T-cell (primary cell): ENCODE data around the gene RAB1A. TPM values are rescaled to one million over a fixed set of nuclear protein-coding genes. Genes with fewer than 3 reads are reported as not detected.

Experiments used
- ATAC-seq, 4 experiments: fragments of 200-7000 bp in 3 of 4; fragments of 150-1000 bp in 1 of 4; cut with Tn5 transposase; replicated peaks in 1 of 4; 1 replicate in 3 of 4; 2 replicates in 1 of 4; pipeline ENCODE4 v1.10.0; 2021; ENCODE audit warnings: moderate library complexity in 3 of 4, mild to moderate bottlenecking in 2 of 4, moderate number of reproducible peaks in 1 of 4
- CTCF ChIA-PET, 2 donors: fragments of 300-600 bp; sonication (Branson Sonifier 250); formaldehyde crosslinking; loops; one replicate each; lab custom pipeline; 2022; ENCODE audit warnings: antibody characterized with exemption in 2 of 2; lab: Charles Lee
- POLR2A ChIA-PET, 2 donors: fragments of 300-600 bp; sonication (Branson Sonifier 250); formaldehyde crosslinking; loops; one replicate each; lab custom pipeline; 2022; ENCODE audit warnings: antibody characterized with exemption in 2 of 2; lab: Charles Lee
- DNase-seq, 35 experiments: peaks; one replicate each; pipeline versions ENCODE4 v3.0.0 to v3.0.0-alpha.2; 2013 to 2023
- H3K27ac ChIP-seq: one replicate; pipeline ENCODE4 v1.5.1; 2013; ENCODE audit warnings: low read length
- H3K27me3 ChIP-seq, 2 experiments: replicated peaks in 1 of 2; 1 replicate in 1 of 2; 2 replicates in 1 of 2; pipeline versions ENCODE4 v1.6.1 to v1.7.0; 2013; ENCODE audit warnings: low read length in 1 of 2, mixed read lengths in 1 of 2; ENCODE audit not compliant: control insufficient read depth in 2 of 2, insufficient read depth in 2 of 2; ENCODE audit errors: extremely low read depth in 1 of 2
- H3K36me3 ChIP-seq, 2 donors: 1 replicate in 1 of 2; 2 replicates in 1 of 2; pipeline versions ENCODE4 v1.6.1 to v1.7.0; 2013; ENCODE audit warnings: low read length in 1 of 2; ENCODE audit not compliant: control insufficient read depth in 2 of 2, insufficient read depth in 1 of 2; ENCODE audit errors: extremely low read depth in 1 of 2
- H3K4me1 ChIP-seq, 2 experiments: 1 replicate in 1 of 2; 2 replicates in 1 of 2; pipeline versions ENCODE4 v1.6.1 to v1.7.0; 2013; ENCODE audit warnings: low read length in 2 of 2, mixed read lengths in 1 of 2; ENCODE audit not compliant: insufficient read depth in 2 of 2, control insufficient read depth in 1 of 2; ENCODE audit errors: extremely low read depth in 1 of 2
- H3K4me3 ChIP-seq, 2 donors: 1 replicate in 1 of 2; 2 replicates in 1 of 2; pipeline versions ENCODE4 v1.5.1 to v1.7.0; 2013; ENCODE audit warnings: mild to moderate bottlenecking in 2 of 2, low read length in 1 of 2, moderate library complexity in 1 of 2; ENCODE audit not compliant: control insufficient read depth in 1 of 2; ENCODE audit errors: extremely low read depth in 1 of 2
- H3K9me3 ChIP-seq: 2 replicates; pipeline ENCODE4 v1.7.0; 2013
- H3K27ac Mint-ChIP-seq, 2 donors: one replicate each; pipeline ENCODE4 v1.8.0; 2020 to 2021; ENCODE audit warnings: mild to moderate bottlenecking in 2 of 2, mixed read lengths in 2 of 2
- H3K27me3 Mint-ChIP-seq, 2 donors: one replicate each; pipeline ENCODE4 v1.8.0; 2021 to 2022; ENCODE audit warnings: mixed read lengths in 2 of 2
- H3K36me3 Mint-ChIP-seq: one replicate; pipeline ENCODE4 v1.8.0; 2021; ENCODE audit warnings: mixed read lengths
- H3K4me1 Mint-ChIP-seq, 3 donors: one replicate each; pipeline ENCODE4 v1.8.0; 2020 to 2022; ENCODE audit warnings: mixed read lengths in 3 of 3, mild to moderate bottlenecking in 1 of 3
- H3K4me3 Mint-ChIP-seq, 3 donors: one replicate each; pipeline ENCODE4 v1.8.0; 2020 to 2022; ENCODE audit warnings: mild to moderate bottlenecking in 3 of 3, mixed read lengths in 3 of 3, moderate library complexity in 3 of 3
- H3K9me3 Mint-ChIP-seq, 3 donors: one replicate each; pipeline ENCODE4 v1.8.0; 2020 to 2022; ENCODE audit warnings: mixed read lengths in 3 of 3
- WGBS: methylation state at CpG from one replicate; pipeline ENCODE4 v1.1.5; 2013; ENCODE audit warnings: missing lambda C conversion rate; ENCODE audit not compliant: insufficient coverage; 5-methylcytosine and 5-hydroxymethylcytosine counted together
- total RNA-seq, 35 experiments: library from RNA in 6 of 35; stranded (reverse) in 6 of 35; fragments of 120-200 nt in 1 of 35; gene quantifications; one replicate each; pipeline versions ENCODE4 v1.2.1 to v1.2.4 and lab custom pipeline; 2013 to 2026

The RAB1A gene
- total RNA-seq, 5 donors from 2014 or later (not counting 1 experiment from before 2014, with no cell fraction given), result 39.1 to 54.3 (median 42.6) TPM

DNA sequence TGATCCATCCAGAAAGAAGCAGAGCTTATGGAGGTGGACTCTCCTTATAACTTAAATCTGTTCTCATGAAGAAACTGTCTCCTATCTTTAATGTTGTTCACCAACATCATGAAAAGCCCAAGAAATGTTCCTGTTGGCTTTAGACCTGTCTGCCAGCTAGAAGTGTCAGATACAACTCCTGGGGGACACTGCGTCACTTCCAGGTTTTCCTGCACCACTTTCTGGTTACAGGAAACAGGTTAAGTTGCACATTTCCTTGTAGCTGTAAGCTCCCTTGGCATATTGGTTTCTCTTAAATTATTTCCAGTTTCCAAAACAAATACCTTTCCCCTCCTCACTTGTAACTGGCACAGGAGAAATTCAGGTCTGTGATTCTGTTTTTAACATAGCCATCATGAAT is 70.8 kb downstream of the RAB1A start:
- no peak for ATAC-seq
- CTCF ChIA-PET, result interaction anchor here (0.6 to 0.9 kb wide), 5 partner anchors 38 to 110 kb away, joined by 3 to 4 read pairs (median 3); no protein-coding TSS in a partner anchor

DNA sequence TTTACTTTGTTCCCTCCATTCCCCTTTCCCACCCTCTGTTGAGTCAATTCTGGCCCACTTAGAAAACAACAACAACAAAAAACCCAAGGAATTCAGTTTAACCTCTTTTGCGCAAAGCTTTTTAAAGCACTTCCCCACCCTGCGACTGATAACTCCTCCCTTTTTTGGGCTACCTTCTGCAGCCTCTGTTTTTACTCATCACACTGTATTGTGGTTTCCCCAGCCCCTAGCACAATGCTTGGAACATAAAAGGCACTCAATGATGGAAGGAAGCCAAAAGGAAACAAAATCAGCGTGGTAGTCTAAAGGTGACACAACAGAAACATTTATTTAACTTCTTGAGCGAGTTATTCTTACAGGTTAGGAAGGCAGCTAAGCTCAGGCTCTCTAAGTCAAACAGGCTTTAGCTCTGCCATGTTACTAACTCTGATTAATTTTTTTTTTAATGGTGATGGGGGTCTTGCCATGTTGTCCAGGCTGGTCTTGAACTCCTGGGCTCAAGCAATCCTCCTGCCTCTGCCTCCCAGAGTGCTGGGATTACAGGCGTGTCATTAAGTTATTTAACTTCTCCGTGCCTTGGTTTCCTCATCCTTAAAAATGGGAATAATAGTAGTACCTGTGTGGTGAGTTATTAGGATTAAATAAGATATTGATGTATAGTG is 72.4 kb downstream of the RAB1A start:
- CTCF ChIA-PET, result interaction anchor here in 1 of 2 donors (0.8 to 3.8 kb wide), 2 partner anchors 13 to 72 kb away, joined by 3 to 34 read pairs; partner anchors contain the start of gene RAB1A
- POLR2A ChIA-PET, result interaction anchor here (0.6 to 1.5 kb wide), 3 partner anchors 35 to 170 kb away, joined by 6 to 8 read pairs (median 7); partner anchors contain the start of gene ACTR2 (in 1 of the 2)

More for the DNA sequence above, 70.8 kb downstream of the RAB1A start:
- no peak for DNase-seq
- H3K36me3 ChIP-seq, result no peaks in the 10 kb centered on the region
- H3K4me3 ChIP-seq, result no peak overlapping the region
- 100% methylated on average over 1 of the region's 1 CpG for whole genome bisulfite sequencing
- no peaks in the 10 kb centered on the region for H3K9me3 ChIP-seq
- Mint-ChIP-seq H3K4me3 (peak overlapping the region in 1 of 3 donors; percentile 97), H3K4me1 (peaks cover 65 to 73% (median 72%) of the 10 kb centered on the region in 3 donors), H3K36me3 (peaks cover 4% of the 10 kb centered on the region), H3K9me3 (no peaks in the 10 kb centered on the region), H3K27ac (peak overlapping the region in 1 of 2 donors; percentile 28), H3K27me3 (no peaks in the 10 kb centered on the region)
- H3K4me1 ChIP-seq, result peaks cover 11 to 45% of the 10 kb centered on the region in 2 experiments
- H3K27me3 ChIP-seq, result no peaks in the 10 kb centered on the region
- no peak overlapping the region for H3K27ac ChIP-seq
- POLR2A ChIA-PET, result no interaction called here

DNA sequence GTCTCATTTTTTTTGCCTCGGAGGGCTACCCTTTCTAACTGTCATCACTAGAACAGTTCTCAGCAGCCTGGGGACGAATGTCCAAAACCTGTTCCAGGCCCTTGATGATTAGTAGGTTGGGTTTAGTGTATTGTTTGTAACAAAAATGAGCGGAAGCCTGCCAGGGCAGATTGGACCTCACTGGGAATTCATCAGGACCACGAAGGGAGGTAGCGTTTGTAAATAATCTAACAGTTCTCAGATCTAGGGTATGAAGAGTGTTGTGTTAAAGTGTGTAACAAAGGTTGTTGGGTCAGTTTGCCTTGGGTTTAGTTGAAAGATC is 72.9 kb downstream of the RAB1A start:
- Histone ChIP-seq H3K27ac (peak overlapping the region; percentile 63), H3K4me3 (peak overlapping the region; percentile 52 to 86), H3K27me3 (no peaks in the 10 kb centered on the region), H3K9me3 (no peaks in the 10 kb centered on the region), H3K36me3 (no peaks in the 10 kb centered on the region), H3K4me1 (peaks cover 20 to 60% of the 10 kb centered on the region in 2 experiments)
- H3K4me1 Mint-ChIP-seq, result peaks cover 73 to 77% (median 76%) of the 10 kb centered on the region in 3 donors
- DNase-seq (peak in 2 of 35 experiments; percentile 22 to 40), ATAC-seq (no peak)
- POLR2A ChIA-PET, result interaction anchor here in 1 of 2 donors (1.5 kb wide), 1 partner anchor 63 kb away, joined by 6 read pairs; no protein-coding TSS in a partner anchor
- 7% methylated on average over 2 of the region's 5 CpGs for WGBS
- peak overlapping the region; percentile 88 to 97 (median 91) for H3K4me3 Mint-ChIP-seq
- no peaks in the 10 kb centered on the region for H3K27me3 Mint-ChIP-seq
- H3K27ac Mint-ChIP-seq, result peak overlapping the region; percentile 88 to 94
- H3K36me3 Mint-ChIP-seq, result peaks cover 4% of the 10 kb centered on the region
- CTCF ChIA-PET, result interaction anchor here in 1 of 2 donors (3.8 kb wide), 1 partner anchor 72 kb away, joined by 34 read pairs; the partner anchor contains the start of gene RAB1A
- H3K9me3 Mint-ChIP-seq, result no peaks in the 10 kb centered on the region

More for the DNA sequence above, 72.4 kb downstream of the RAB1A start:
- no peaks in the 10 kb centered on the region for H3K27me3 Mint-ChIP-seq
- ATAC-seq (peak; percentile 53 to 64 (median 57)), DNase-seq (peak in 34 of 35 experiments; percentile 23 to 88 (median 58))
- H3K4me3 Mint-ChIP-seq, result peak overlapping the region; percentile 88 to 97 (median 91)
- peak overlapping the region; percentile 88 to 94 for H3K27ac Mint-ChIP-seq
- Histone ChIP-seq H3K36me3 (no peaks in the 10 kb centered on the region), H3K27ac (peak overlapping the region; percentile 63), H3K9me3 (no peaks in the 10 kb centered on the region), H3K4me3 (peak overlapping the region; percentile 52 to 86), H3K4me1 (peaks cover 20 to 58% of the 10 kb centered on the region in 2 experiments), H3K27me3 (no peaks in the 10 kb centered on the region)
- peaks cover 70 to 76% (median 75%) of the 10 kb centered on the region in 3 donors for H3K4me1 Mint-ChIP-seq
- no peaks in the 10 kb centered on the region for H3K9me3 Mint-ChIP-seq
- 0% methylated on average over 3 of the region's 6 CpGs for WGBS
- peaks cover 4% of the 10 kb centered on the region for H3K36me3 Mint-ChIP-seq

DNA sequence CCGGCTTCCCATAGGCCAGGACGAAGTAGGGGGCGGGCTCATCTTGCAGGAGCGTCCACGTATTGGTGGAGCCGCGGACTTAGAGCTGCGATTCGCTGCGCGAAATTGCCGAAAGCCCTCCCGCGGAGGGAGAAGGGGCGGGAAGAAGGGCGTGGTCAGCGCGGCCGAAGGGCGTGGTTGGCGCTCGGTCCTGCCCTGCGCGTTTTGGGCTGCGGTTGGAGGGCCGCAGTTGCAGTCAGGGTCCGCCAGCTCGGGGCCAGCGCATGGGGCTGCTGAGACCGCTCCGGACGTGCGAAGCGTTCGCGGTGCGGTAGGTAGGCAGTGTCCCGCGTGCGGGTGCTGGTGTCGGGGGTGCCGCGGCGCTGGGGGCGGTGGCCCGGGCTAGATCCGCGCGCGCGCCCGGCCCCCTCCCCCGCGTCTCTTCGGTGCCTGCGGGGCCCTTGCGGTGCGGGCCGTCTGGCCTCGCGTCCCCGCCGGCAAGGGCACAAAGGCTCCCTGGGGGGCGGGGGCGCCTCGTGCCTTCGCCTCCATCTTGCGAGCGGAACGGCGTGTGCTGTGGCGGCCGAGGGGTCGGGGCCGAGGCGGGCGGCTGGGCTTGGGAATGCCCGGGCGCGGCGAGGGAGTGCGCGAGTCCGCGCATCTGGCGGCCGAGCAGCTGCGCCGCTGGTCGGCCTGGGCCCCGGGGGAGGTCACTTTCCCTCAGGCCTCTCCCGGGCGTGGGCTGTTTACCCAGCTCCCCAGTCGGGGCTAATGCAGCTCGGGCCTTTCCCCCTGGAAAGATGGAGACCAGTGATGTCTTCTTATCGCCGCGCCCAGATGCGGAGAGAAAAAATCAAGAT is 73.5 kb downstream of the RAB1A start, which contains the start of gene CEP68:
Gene CEP68, plus strand, starts transcription at position 202 of the 839 bp plus-strand sequence. CDS start 13,029 bp downstream, outside the sequence.
- no peaks in the 10 kb centered on the region for H3K36me3 ChIP-seq
- POLR2A ChIA-PET, result interaction anchor here (0.5 to 1.6 kb wide), 14 partner anchors 25 to 1074 kb away, joined by 3 to 12 read pairs (median 3); partner anchors contain the start of genes RAB1A (in 2 of the 2), ACTR2 (in 1 of the 2) and SERTAD2 (in 1 of the 2)
- peaks cover 70 to 74% (median 72%) of the 10 kb centered on the region in 3 donors for H3K4me1 Mint-ChIP-seq
- H3K4me3 Mint-ChIP-seq, result peak within 1 kb of the TSS; percentile 95 to 97 (median 96)
- no peaks in the 10 kb centered on the region for H3K9me3 ChIP-seq
- peak; percentile 90 to 93 (median 90) for ATAC-seq
- under 1% methylated on average over 97 of the region's 99 CpGs for WGBS
- H3K4me3 ChIP-seq, result peak within 1 kb of the TSS; percentile 52 to 86
- peak; percentile 90 to 97 (median 94) for DNase-seq
- no peaks in the 10 kb centered on the region for H3K27me3 Mint-ChIP-seq
- no peaks in the 10 kb centered on the region for H3K27me3 ChIP-seq
- CTCF ChIA-PET, result interaction anchor here (0.6 to 3.8 kb wide), 17 partner anchors 8 to 533 kb away, joined by 3 to 34 read pairs (median 4); partner anchors contain the start of genes ACTR2 (in 1 of the 2), AFTPH (in 1 of the 2) and RAB1A (in 1 of the 2)
- peaks cover 4% of the 10 kb centered on the region for H3K36me3 Mint-ChIP-seq
- H3K4me1 ChIP-seq, result peaks cover 20 to 59% of the 10 kb centered on the region in 2 experiments
- peak within 1 kb of the TSS; percentile 92 to 94 for H3K27ac Mint-ChIP-seq
- peak within 1 kb of the TSS; percentile 63 for H3K27ac ChIP-seq
- H3K9me3 Mint-ChIP-seq, result no peaks in the 10 kb centered on the region

DNA sequence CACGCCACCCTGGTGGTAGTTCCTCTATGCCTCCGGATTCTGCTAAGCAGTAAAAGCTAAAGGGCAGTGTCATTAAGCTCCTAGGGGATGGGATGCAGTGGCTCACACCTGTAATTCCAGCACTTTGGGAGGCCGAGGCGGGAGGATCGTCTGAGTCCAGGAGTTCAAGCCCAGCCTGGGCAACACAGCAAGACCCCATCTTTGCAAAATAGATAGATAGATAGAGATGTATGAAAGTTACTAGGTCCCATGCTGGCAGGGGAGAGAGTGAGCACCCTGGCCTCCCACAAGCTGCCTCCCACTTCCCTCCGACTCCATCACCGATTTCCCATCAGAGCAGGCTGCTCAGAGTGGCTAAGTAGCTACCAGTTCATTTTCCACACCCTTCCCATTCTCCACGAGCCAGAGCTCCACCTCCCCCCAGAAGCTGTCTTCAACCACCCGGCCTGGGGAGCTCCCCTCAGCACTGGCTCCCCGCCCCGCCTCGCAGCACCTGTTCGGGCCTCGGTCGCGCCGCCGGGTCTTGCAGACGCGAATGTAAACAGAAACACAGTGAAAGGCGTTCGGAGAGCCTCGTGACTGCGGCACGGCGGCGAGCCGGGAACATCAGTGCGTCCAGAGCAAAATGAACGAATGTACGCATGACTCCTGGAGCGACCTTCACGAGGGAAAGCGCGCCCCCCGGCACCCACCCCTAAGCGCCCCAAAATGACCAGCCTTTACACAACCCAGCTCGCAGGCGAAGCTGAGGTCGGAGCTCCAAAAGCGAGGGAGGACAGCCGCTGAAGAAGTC is 74.3 kb downstream of the RAB1A start:
- Histone ChIP-seq H3K4me3 (peak overlapping the region; percentile 52 to 86), H3K4me1 (peaks cover 20 to 54% of the 10 kb centered on the region in 2 experiments), H3K27ac (peak overlapping the region; percentile 62), H3K36me3 (no peaks in the 10 kb centered on the region), H3K27me3 (no peaks in the 10 kb centered on the region), H3K9me3 (no peaks in the 10 kb centered on the region)
- ChIA-PET POLR2A (interaction anchor here (0.6 to 1.6 kb wide), 15 partner anchors 21 to 1183 kb away, joined by 3 to 12 read pairs (median 4); partner anchors contain the start of genes ACTR2 (in 1 of the 2) and RAB1A (in 1 of the 2)), CTCF (interaction anchor here (0.6 to 3.8 kb wide), 17 partner anchors 9 to 532 kb away, joined by 3 to 34 read pairs (median 4); partner anchors contain the start of genes ACTR2 (in 1 of the 2), AFTPH (in 1 of the 2) and RAB1A (in 1 of the 2))
- ATAC-seq, result peak; percentile 42 to 48 (median 46)
- H3K4me1 Mint-ChIP-seq, result peaks cover 65 to 71% (median 66%) of the 10 kb centered on the region in 3 donors
- 2% methylated on average over 36 of the region's 42 CpGs for WGBS
- peak overlapping the region; percentile 92 to 94 for H3K27ac Mint-ChIP-seq
- no peaks in the 10 kb centered on the region for H3K9me3 Mint-ChIP-seq
- H3K4me3 Mint-ChIP-seq, result peak overlapping the region; percentile 95 to 97 (median 96)
- H3K36me3 Mint-ChIP-seq, result peaks cover 7% of the 10 kb centered on the region
- DNase-seq, result peak in 29 of 35 experiments; percentile 46 to 78 (median 62)
- H3K27me3 Mint-ChIP-seq, result no peaks in the 10 kb centered on the region
